Neural progenitor cell (in vitro differentiated cells): ENCODE results near the gene CCDC179. TPM values are rescaled to one million over a fixed set of nuclear protein-coding genes. Genes with fewer than 3 reads are reported as not detected.

Experiments used
- DNase-seq: peaks from one replicate; pipeline ENCODE4 v3.0.0-alpha.2; 2016; ENCODE audit warnings: low spot score
- H2AFZ ChIP-seq: fragments of 200-600 bp; sonication (generic); replicated peaks from 2 replicates; pipeline ENCODE4 v1.6.1; 2016; ENCODE audit warnings: antibody characterized with exemption
- H3F3A ChIP-seq: fragments of 200-600 bp; sonication (generic); 2 replicates; pipeline ENCODE4 v1.6.1; 2016; ENCODE audit warnings: antibody characterized with exemption, low read depth
- H3K27ac ChIP-seq: fragments of 200-600 bp; sonication (generic); 2 replicates; pipeline ENCODE4 v1.5.1; 2016; ENCODE audit warnings: mild to moderate bottlenecking
- H3K27me3 ChIP-seq: fragments of 200-600 bp; sonication (generic); 2 replicates; pipeline ENCODE4 v1.6.1; 2016; ENCODE audit warnings: mild to moderate bottlenecking, moderate library complexity
- H3K36me3 ChIP-seq: fragments of 200-600 bp; sonication (generic); 2 replicates; pipeline ENCODE4 v1.5.1; 2016
- H3K4me1 ChIP-seq: fragments of 200-600 bp; sonication (generic); 2 replicates; pipeline ENCODE4 v1.6.1; 2016; ENCODE audit warnings: mixed run types
- H3K4me2 ChIP-seq: fragments of 200-600 bp; sonication (generic); 2 replicates; pipeline ENCODE4 v1.6.1; 2016
- H3K4me3 ChIP-seq: fragments of 200-600 bp; sonication (generic); 2 replicates; pipeline ENCODE4 v1.5.1; 2016
- H3K79me2 ChIP-seq: fragments of 200-600 bp; sonication (generic); 2 replicates; pipeline ENCODE4 v1.6.1; 2016; ENCODE audit warnings: low read depth
- H3K9ac ChIP-seq: fragments of 200-600 bp; sonication (generic); 2 replicates; pipeline ENCODE4 v1.6.1; 2016
- H3K9me3 ChIP-seq: fragments of 200-600 bp; sonication (generic); 2 replicates; pipeline ENCODE4 v1.5.1; 2016; ENCODE audit warnings: low read depth
- H4K20me1 ChIP-seq: fragments of 200-600 bp; sonication (generic); 2 replicates; pipeline ENCODE4 v1.6.1; 2016; ENCODE audit warnings: low read depth
- H3K27ac Mint-ChIP-seq: 3 replicates; pipeline ENCODE4 v1.8.0; 2021; ENCODE audit warnings: mixed read lengths
- H3K27me3 Mint-ChIP-seq: 2 replicates; pipeline ENCODE4 v1.8.0; 2022; ENCODE audit warnings: low read depth, mild to moderate bottlenecking, inconsistent platforms, moderate library complexity, mixed read lengths; ENCODE audit not compliant: insufficient read depth
- H3K36me3 Mint-ChIP-seq: 3 replicates; pipeline ENCODE4 v1.8.0; 2021; ENCODE audit warnings: mixed read lengths
- H3K4me1 Mint-ChIP-seq: 3 replicates; pipeline ENCODE4 v1.8.0; 2021; ENCODE audit warnings: mixed read lengths
- H3K4me3 Mint-ChIP-seq: 3 replicates; pipeline ENCODE4 v1.8.0; 2021; ENCODE audit warnings: mild to moderate bottlenecking, moderate library complexity, mixed read lengths
- H3K9me3 Mint-ChIP-seq: 3 replicates; pipeline ENCODE4 v1.8.0; 2020; ENCODE audit warnings: mixed read lengths
- CTCF ChIP-seq: fragments of 200-600 bp; sonication (generic); IDR thresholded peaks from 2 replicates; pipeline ENCODE4 v1.5.1; 2017; ENCODE audit warnings: antibody characterized with exemption, mild to moderate bottlenecking
- EZH2 ChIP-seq: fragments of 200-600 bp; sonication (generic); IDR thresholded peaks from 2 replicates; pipeline ENCODE4 v1.6.1; 2017; ENCODE audit warnings: antibody characterized with exemption, mild to moderate bottlenecking, moderate library complexity
- EZH2phosphoT487 ChIP-seq: fragments of 200-600 bp; sonication (generic); IDR thresholded peaks from 2 replicates; pipeline ENCODE4 v1.6.1; 2017; ENCODE audit warnings: antibody characterized with exemption
- total RNA-seq: library from RNA; depleted of rRNA; stranded (reverse); fragments of >200 nt; gene quantifications from 2 replicates; pipeline ENCODE4 v1.2.3, GENCODE V29; 2015; ENCODE audit warnings: low replicate concordance

The CCDC179 gene
- total RNA-seq, 1 donor from 2014 or later = not detected

GRCh38 chr11:22807855-22808570 lies 52.3 kb downstream of the CCDC179 start:
- no peak overlapping the region for H3K4me3 Mint-ChIP-seq
- H3K9ac ChIP-seq = no peak overlapping the region
- H3K27ac ChIP-seq = no peak overlapping the region
- no peaks in the 10 kb centered on the region for H3K9me3 ChIP-seq
- H3K36me3 ChIP-seq = no peaks in the 10 kb centered on the region
- TF ChIP-seq EZH2phosphoT487 (no peak), EZH2 (no peak), CTCF (no peak)
- no peaks in the 10 kb centered on the region for H3K36me3 Mint-ChIP-seq
- DNase-seq = no peak
- no peak overlapping the region for H3K27ac Mint-ChIP-seq
- no peaks in the 10 kb centered on the region for H3K27me3 Mint-ChIP-seq
- H3K4me2 ChIP-seq = no peak overlapping the region
- H3F3A ChIP-seq = no peaks in the 10 kb centered on the region
- H3K9me3 Mint-ChIP-seq = peaks cover 4% of the 10 kb centered on the region
- H3K79me2 ChIP-seq = no peaks in the 10 kb centered on the region
- no peak overlapping the region for H3K4me3 ChIP-seq
- H4K20me1 ChIP-seq = no peaks in the 10 kb centered on the region
- H3K27me3 ChIP-seq = no peaks in the 10 kb centered on the region
- no peaks in the 10 kb centered on the region for H3K4me1 Mint-ChIP-seq
- H2AFZ ChIP-seq = no peak overlapping the region
- no peaks in the 10 kb centered on the region for H3K4me1 ChIP-seq

GRCh38 chr11:22807391-22807790 lies 52.9 kb downstream of the CCDC179 start:
- H3K79me2 ChIP-seq = no peaks in the 10 kb centered on the region
- no peaks in the 10 kb centered on the region for H3K36me3 Mint-ChIP-seq
- no peak for TF ChIP-seq CTCF
- no peak for TF ChIP-seq EZH2
- no peak for TF ChIP-seq EZH2phosphoT487
- no peak overlapping the region for H3K4me3 ChIP-seq
- H3K9me3 Mint-ChIP-seq = peaks cover 4% of the 10 kb centered on the region
- no peak overlapping the region for H3K27ac Mint-ChIP-seq
- no peak overlapping the region for H3K4me3 Mint-ChIP-seq
- H2AFZ ChIP-seq = no peak overlapping the region
- no peaks in the 10 kb centered on the region for H3K4me1 Mint-ChIP-seq
- no peaks in the 10 kb centered on the region for H3F3A ChIP-seq
- no peaks in the 10 kb centered on the region for H3K27me3 ChIP-seq
- no peaks in the 10 kb centered on the region for H3K9me3 ChIP-seq
- no peaks in the 10 kb centered on the region for H4K20me1 ChIP-seq
- no peaks in the 10 kb centered on the region for H3K36me3 ChIP-seq
- H3K27me3 Mint-ChIP-seq = no peaks in the 10 kb centered on the region
- no peaks in the 10 kb centered on the region for H3K4me1 ChIP-seq
- no peak overlapping the region for H3K4me2 ChIP-seq
- no peak overlapping the region for H3K27ac ChIP-seq
- no peak overlapping the region for H3K9ac ChIP-seq
- no peak for DNase-seq

- H3K9me3 Mint-ChIP-seq = no peaks in the 10 kb centered on the region
- H4K20me1 ChIP-seq = no peaks in the 10 kb centered on the region
Measured at GRCh38 chr11:22802861-22803260, 57.4 kb downstream of the CCDC179 start.

More at GRCh38 chr11:22802861-22803260, 57.4 kb downstream of the CCDC179 start:
- Histone ChIP-seq H3K27ac (no peak overlapping the region), H3K9me3 (no peaks in the 10 kb centered on the region), H3F3A (no peaks in the 10 kb centered on the region), H3K4me3 (no peak overlapping the region), H3K36me3 (no peaks in the 10 kb centered on the region), H3K4me2 (no peak overlapping the region), H3K27me3 (no peaks in the 10 kb centered on the region), H3K4me1 (no peaks in the 10 kb centered on the region), H2AFZ (no peak overlapping the region), H3K79me2 (no peaks in the 10 kb centered on the region), H3K9ac (no peak overlapping the region)
- Mint-ChIP-seq H3K4me3 (no peak overlapping the region), H3K27me3 (no peaks in the 10 kb centered on the region), H3K4me1 (no peaks in the 10 kb centered on the region), H3K36me3 (no peaks in the 10 kb centered on the region), H3K27ac (no peak overlapping the region)
- DNase-seq = no peak
- TF ChIP-seq CTCF (no peak), EZH2phosphoT487 (no peak), EZH2 (no peak)
